WTC11 (cell line): ENCODE measurements around the gene ZAR1. TPM values are rescaled to one million over a fixed set of nuclear protein-coding genes. Genes with fewer than 3 reads are reported as not detected.

Experiments used
- ATAC-seq: fragments of 200-7000 bp; cut with Tn5 transposase; 2 replicates; pipeline ENCODE4 v1.10.0; 2021; ENCODE audit warnings: mild to moderate bottlenecking, moderate library complexity
- CTCF ChIA-PET: fragments of 300-600 bp; sonication (Branson Sonifier 250); formaldehyde crosslinking; loops from one replicate; lab custom pipeline; 2021; ENCODE audit warnings: antibody characterized with exemption; lab: Charles Lee
- POLR2A ChIA-PET: fragments of 350-600 bp; sonication (Branson Sonifier 250); formaldehyde crosslinking; loops from one replicate; lab custom pipeline; 2021; ENCODE audit warnings: antibody characterized with exemption; lab: Charles Lee
- DNase-seq: peaks from one replicate; pipeline ENCODE4 v3.0.0; 2021; ENCODE audit warnings: low spot score
- H3K27ac Mint-ChIP-seq: 2 replicates; pipeline ENCODE4 v1.8.0; 2021; ENCODE audit warnings: mixed read lengths
- H3K27me3 Mint-ChIP-seq: 2 replicates; pipeline ENCODE4 v1.8.0; 2021; ENCODE audit warnings: low read depth, mild to moderate bottlenecking, moderate library complexity, mixed read lengths
- H3K36me3 Mint-ChIP-seq: 2 replicates; pipeline ENCODE4 v1.8.0; 2021; ENCODE audit warnings: mixed read lengths
- H3K4me1 Mint-ChIP-seq: 2 replicates; pipeline ENCODE4 v1.8.0; 2022; ENCODE audit warnings: mixed read lengths
- H3K4me3 Mint-ChIP-seq: 2 replicates; pipeline ENCODE4 v1.8.0; 2021; ENCODE audit warnings: mild to moderate bottlenecking, moderate library complexity, mixed read lengths
- H3K9me3 Mint-ChIP-seq: 2 replicates; pipeline ENCODE4 v1.8.0; 2021; ENCODE audit warnings: mixed read lengths
- CREM ChIP-seq: sonication (generic); formaldehyde crosslinking; IDR thresholded peaks from 2 replicates; pipeline ENCODE4 v1.8.1; 2022; ENCODE audit warnings: mild to moderate bottlenecking, missing genetic modification reagents, moderate library complexity
- SP1 ChIP-seq: sonication (generic); formaldehyde crosslinking; conservative IDR thresholded peaks from 2 replicates; pipeline ENCODE4 v1.8.1; 2022; ENCODE audit warnings: missing genetic modification reagents
- ZBTB21 ChIP-seq: sonication (generic); formaldehyde crosslinking; IDR thresholded peaks from 2 replicates; pipeline ENCODE4 v1.8.1; 2023; ENCODE audit warnings: mild to moderate bottlenecking, missing genetic modification reagents, borderline replicate concordance
- ZNF138 ChIP-seq: sonication (generic); formaldehyde crosslinking; conservative IDR thresholded peaks from 2 replicates; pipeline ENCODE4 v1.8.1; 2022; ENCODE audit warnings: mild to moderate bottlenecking, moderate library complexity, missing genetic modification reagents
- total RNA-seq: library from RNA; stranded (reverse); gene quantifications from 3 replicates; pipeline ENCODE4 v1.2.3, GENCODE V29; 2021
- TF ChIP-seq, protein P1 (sequence below): sonication (generic); formaldehyde crosslinking; IDR thresholded peaks from 2 replicates; pipeline ENCODE4 v1.8.1; 2022; ENCODE audit warnings: low read depth, missing genetic modification reagents, borderline replicate concordance
- TF ChIP-seq, protein P2 (sequence below): fragments of 250-450 bp; sonication (Bioruptor Pico); IDR thresholded peaks from 2 replicates; pipeline ENCODE4 v1.9.0; 2021; ENCODE audit warnings: mild to moderate bottlenecking, borderline replicate concordance
- TF ChIP-seq, protein P3 (sequence below): sonication (generic); formaldehyde crosslinking; IDR thresholded peaks from 2 replicates; pipeline ENCODE4 v1.8.0; 2022; ENCODE audit warnings: mild to moderate bottlenecking, missing genetic modification reagents
- TF ChIP-seq, protein P4 (sequence below): sonication (generic); formaldehyde crosslinking; IDR thresholded peaks from 2 replicates; pipeline ENCODE4 v1.8.0; 2022; ENCODE audit warnings: missing genetic modification reagents
- TF ChIP-seq, protein P5 (sequence below): fragments of 250-450 bp; sonication (Bioruptor Pico); IDR thresholded peaks from 2 replicates; pipeline ENCODE4 v1.9.0; 2021; ENCODE audit warnings: mild to moderate bottlenecking
- TF ChIP-seq, protein P6 (sequence below): sonication (generic); formaldehyde crosslinking; IDR thresholded peaks from 2 replicates; pipeline ENCODE4 v1.8.1; 2022; ENCODE audit warnings: mild to moderate bottlenecking, moderate library complexity, missing genetic modification reagents
- TF ChIP-seq, protein P7 (sequence below): sonication (generic); formaldehyde crosslinking; IDR thresholded peaks from 2 replicates; pipeline ENCODE4 v1.8.0; 2022; ENCODE audit warnings: mild to moderate bottlenecking, missing genetic modification reagents

ZAR1 gene
- total RNA-seq, 1 experiment from 2014 or later = 1.4 TPM

DNA sequence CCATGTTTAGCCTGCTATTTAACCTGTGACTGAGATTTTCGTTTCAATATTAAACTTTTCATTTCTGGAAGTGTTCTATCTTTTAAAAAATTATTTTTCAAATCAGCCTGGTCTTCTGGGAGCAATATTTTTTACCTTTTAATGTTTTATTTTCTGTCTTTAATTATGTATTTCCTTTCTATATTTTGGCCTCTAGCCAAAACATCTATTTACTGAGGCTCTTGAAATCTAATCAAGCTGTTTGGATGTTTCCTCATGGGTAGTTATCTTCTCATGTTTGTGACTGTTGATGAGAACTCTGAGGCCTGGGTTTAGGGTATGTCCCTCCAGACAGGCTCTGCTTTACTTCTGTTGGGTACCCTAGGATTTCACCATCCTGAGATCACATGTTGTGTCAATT is 17.3 kb upstream of the ZAR1 start (continued):
- TF ChIP-seq CREM (CRISPR knock-in tag) (no peak), ZNF138 (CRISPR knock-in tag) (no peak), ZBTB21 (CRISPR knock-in tag) (no peak)
- TF ChIP-seq, protein P1, sequence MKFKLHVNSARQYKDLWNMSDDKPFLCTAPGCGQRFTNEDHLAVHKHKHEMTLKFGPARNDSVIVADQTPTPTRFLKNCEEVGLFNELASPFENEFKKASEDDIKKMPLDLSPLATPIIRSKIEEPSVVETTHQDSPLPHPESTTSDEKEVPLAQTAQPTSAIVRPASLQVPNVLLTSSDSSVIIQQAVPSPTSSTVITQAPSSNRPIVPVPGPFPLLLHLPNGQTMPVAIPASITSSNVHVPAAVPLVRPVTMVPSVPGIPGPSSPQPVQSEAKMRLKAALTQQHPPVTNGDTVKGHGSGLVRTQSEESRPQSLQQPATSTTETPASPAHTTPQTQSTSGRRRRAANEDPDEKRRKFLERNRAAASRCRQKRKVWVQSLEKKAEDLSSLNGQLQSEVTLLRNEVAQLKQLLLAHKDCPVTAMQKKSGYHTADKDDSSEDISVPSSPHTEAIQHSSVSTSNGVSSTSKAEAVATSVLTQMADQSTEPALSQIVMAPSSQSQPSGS (CRISPR knock-in tag) = no peak
- TF ChIP-seq, protein P2, sequence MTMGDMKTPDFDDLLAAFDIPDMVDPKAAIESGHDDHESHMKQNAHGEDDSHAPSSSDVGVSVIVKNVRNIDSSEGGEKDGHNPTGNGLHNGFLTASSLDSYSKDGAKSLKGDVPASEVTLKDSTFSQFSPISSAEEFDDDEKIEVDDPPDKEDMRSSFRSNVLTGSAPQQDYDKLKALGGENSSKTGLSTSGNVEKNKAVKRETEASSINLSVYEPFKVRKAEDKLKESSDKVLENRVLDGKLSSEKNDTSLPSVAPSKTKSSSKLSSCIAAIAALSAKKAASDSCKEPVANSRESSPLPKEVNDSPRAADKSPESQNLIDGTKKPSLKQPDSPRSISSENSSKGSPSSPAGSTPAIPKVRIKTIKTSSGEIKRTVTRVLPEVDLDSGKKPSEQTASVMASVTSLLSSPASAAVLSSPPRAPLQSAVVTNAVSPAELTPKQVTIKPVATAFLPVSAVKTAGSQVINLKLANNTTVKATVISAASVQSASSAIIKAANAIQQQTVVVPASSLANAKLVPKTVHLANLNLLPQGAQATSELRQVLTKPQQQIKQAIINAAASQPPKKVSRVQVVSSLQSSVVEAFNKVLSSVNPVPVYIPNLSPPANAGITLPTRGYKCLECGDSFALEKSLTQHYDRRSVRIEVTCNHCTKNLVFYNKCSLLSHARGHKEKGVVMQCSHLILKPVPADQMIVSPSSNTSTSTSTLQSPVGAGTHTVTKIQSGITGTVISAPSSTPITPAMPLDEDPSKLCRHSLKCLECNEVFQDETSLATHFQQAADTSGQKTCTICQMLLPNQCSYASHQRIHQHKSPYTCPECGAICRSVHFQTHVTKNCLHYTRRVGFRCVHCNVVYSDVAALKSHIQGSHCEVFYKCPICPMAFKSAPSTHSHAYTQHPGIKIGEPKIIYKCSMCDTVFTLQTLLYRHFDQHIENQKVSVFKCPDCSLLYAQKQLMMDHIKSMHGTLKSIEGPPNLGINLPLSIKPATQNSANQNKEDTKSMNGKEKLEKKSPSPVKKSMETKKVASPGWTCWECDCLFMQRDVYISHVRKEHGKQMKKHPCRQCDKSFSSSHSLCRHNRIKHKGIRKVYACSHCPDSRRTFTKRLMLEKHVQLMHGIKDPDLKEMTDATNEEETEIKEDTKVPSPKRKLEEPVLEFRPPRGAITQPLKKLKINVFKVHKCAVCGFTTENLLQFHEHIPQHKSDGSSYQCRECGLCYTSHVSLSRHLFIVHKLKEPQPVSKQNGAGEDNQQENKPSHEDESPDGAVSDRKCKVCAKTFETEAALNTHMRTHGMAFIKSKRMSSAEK (CRISPR knock-in tag) = no peak
- TF ChIP-seq, protein P3, sequence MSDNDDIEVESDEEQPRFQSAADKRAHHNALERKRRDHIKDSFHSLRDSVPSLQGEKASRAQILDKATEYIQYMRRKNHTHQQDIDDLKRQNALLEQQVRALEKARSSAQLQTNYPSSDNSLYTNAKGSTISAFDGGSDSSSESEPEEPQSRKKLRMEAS (CRISPR knock-in tag) = no peak
- TF ChIP-seq, protein P4, sequence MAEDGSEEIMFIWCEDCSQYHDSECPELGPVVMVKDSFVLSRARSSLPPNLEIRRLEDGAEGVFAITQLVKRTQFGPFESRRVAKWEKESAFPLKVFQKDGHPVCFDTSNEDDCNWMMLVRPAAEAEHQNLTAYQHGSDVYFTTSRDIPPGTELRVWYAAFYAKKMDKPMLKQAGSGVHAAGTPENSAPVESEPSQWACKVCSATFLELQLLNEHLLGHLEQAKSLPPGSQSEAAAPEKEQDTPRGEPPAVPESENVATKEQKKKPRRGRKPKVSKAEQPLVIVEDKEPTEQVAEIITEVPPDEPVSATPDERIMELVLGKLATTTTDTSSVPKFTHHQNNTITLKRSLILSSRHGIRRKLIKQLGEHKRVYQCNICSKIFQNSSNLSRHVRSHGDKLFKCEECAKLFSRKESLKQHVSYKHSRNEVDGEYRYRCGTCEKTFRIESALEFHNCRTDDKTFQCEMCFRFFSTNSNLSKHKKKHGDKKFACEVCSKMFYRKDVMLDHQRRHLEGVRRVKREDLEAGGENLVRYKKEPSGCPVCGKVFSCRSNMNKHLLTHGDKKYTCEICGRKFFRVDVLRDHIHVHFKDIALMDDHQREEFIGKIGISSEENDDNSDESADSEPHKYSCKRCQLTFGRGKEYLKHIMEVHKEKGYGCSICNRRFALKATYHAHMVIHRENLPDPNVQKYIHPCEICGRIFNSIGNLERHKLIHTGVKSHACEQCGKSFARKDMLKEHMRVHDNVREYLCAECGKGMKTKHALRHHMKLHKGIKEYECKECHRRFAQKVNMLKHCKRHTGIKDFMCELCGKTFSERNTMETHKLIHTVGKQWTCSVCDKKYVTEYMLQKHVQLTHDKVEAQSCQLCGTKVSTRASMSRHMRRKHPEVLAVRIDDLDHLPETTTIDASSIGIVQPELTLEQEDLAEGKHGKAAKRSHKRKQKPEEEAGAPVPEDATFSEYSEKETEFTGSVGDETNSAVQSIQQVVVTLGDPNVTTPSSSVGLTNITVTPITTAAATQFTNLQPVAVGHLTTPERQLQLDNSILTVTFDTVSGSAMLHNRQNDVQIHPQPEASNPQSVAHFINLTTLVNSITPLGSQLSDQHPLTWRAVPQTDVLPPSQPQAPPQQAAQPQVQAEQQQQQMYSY = no peak
- TF ChIP-seq, protein P5, sequence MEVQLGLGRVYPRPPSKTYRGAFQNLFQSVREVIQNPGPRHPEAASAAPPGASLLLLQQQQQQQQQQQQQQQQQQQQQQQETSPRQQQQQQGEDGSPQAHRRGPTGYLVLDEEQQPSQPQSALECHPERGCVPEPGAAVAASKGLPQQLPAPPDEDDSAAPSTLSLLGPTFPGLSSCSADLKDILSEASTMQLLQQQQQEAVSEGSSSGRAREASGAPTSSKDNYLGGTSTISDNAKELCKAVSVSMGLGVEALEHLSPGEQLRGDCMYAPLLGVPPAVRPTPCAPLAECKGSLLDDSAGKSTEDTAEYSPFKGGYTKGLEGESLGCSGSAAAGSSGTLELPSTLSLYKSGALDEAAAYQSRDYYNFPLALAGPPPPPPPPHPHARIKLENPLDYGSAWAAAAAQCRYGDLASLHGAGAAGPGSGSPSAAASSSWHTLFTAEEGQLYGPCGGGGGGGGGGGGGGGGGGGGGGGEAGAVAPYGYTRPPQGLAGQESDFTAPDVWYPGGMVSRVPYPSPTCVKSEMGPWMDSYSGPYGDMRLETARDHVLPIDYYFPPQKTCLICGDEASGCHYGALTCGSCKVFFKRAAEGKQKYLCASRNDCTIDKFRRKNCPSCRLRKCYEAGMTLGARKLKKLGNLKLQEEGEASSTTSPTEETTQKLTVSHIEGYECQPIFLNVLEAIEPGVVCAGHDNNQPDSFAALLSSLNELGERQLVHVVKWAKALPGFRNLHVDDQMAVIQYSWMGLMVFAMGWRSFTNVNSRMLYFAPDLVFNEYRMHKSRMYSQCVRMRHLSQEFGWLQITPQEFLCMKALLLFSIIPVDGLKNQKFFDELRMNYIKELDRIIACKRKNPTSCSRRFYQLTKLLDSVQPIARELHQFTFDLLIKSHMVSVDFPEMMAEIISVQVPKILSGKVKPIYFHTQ (CRISPR knock-in tag) = no peak

DNA sequence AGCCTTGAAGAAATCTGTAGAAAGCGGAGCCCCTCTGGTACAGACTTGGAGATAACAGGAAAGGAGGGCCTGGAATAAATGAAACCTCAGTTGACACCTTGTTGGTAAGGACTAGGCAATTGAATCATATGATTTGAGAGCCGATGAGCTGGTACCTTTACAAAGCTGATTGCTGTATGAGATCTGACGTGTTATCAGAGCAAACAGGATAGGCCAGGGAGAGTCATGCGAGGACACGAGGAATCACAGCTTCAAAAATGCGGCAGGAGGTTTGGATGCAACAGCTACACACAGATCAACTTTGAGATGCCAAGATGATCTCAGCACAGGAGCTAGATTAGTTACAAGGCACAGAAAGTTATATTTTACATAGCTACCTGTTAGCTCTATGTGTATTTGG is 14.3 kb upstream of the ZAR1 start:
- no peak overlapping the region for H3K4me3 Mint-ChIP-seq
- H3K27me3 Mint-ChIP-seq = peaks cover 2% of the 10 kb centered on the region; the same call in 1 of the 2 replicates
- ChIA-PET POLR2A (interaction anchor here (0.6 kb wide), 1 partner anchor 398 kb away, joined by 3 read pairs; no protein-coding TSS in a partner anchor), CTCF (interaction anchor here (0.6 to 1.9 kb wide), 8 partner anchors 9 to 637 kb away, joined by 3 to 11 read pairs (median 4); no protein-coding TSS in a partner anchor)
- no peak overlapping the region for H3K27ac Mint-ChIP-seq
- DNase-seq = no peak
- H3K4me1 Mint-ChIP-seq = peaks cover 7% of the 10 kb centered on the region; the same call in 1 of the 2 replicates
- H3K36me3 Mint-ChIP-seq = no peaks in the 10 kb centered on the region
- no peak for ATAC-seq
- H3K9me3 Mint-ChIP-seq = no peaks in the 10 kb centered on the region
- TF ChIP-seq, protein P6, sequence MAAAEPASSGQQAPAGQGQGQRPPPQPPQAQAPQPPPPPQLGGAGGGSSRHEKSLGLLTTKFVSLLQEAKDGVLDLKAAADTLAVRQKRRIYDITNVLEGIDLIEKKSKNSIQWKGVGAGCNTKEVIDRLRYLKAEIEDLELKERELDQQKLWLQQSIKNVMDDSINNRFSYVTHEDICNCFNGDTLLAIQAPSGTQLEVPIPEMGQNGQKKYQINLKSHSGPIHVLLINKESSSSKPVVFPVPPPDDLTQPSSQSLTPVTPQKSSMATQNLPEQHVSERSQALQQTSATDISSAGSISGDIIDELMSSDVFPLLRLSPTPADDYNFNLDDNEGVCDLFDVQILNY (CRISPR knock-in tag) = no peak
- TF ChIP-seq, protein P7, sequence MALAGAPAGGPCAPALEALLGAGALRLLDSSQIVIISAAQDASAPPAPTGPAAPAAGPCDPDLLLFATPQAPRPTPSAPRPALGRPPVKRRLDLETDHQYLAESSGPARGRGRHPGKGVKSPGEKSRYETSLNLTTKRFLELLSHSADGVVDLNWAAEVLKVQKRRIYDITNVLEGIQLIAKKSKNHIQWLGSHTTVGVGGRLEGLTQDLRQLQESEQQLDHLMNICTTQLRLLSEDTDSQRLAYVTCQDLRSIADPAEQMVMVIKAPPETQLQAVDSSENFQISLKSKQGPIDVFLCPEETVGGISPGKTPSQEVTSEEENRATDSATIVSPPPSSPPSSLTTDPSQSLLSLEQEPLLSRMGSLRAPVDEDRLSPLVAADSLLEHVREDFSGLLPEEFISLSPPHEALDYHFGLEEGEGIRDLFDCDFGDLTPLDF (CRISPR knock-in tag) = no peak
- TF ChIP-seq SP1 = no peak
- TF ChIP-seq, all 79 proteins: peak for 0
